Subcutaneous preadipocyte (primary cell): ENCODE measurements around the gene USP17L5. TPM values are rescaled to one million over a fixed set of nuclear protein-coding genes. Genes with fewer than 3 reads are reported as not detected.

Experiments used
- total RNA-seq: library from RNA; depleted of rRNA; stranded (reverse); fragments of >200 nt; gene quantifications from 2 replicates; pipeline ENCODE4 v1.2.3, GENCODE V29; 2012

The USP17L5 gene
- total RNA-seq: not detected in 2 replicates

DNA sequence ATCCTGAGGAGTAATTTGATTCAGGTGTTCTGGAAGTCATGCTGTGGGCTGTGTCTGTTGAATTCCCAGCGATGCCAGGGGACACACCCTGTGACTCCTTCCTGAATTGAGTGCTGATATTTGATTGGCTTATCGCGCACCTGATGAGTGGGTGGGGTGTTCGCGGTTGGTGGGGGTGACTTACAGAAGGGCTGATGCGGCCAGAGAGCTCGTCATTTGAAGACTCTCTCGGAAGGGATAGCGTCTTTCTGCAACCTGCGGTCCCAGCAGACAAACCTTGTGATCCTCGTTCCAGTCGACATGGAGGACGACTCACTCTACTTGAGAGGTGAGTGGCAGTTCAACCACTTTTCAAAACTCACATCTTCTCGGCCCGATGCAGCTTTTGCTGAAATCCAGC lies at the start of gene USP17L5:
TSS of gene USP17L5 (plus strand) at position 301 of the 400 bp plus-strand sequence. CDS start at position 301, 0 bp downstream.

DNA sequence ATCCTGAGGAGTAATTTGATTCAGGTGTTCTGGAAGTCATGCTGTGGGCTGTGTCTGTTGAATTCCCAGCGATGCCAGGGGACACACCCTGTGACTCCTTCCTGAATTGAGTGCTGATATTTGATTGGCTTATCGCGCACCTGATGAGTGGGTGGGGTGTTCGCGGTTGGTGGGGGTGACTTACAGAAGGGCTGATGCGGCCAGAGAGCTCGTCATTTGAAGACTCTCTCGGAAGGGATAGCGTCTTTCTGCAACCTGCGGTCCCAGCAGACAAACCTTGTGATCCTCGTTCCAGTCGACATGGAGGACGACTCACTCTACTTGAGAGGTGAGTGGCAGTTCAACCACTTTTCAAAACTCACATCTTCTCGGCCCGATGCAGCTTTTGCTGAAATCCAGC lies 14.3 kb upstream of the USP17L5 start, which contains the start of gene USP17L24:
TSS of gene USP17L24 (plus strand) at position 301 of the 400 bp plus-strand sequence. CDS start at position 301, 0 bp downstream.

DNA sequence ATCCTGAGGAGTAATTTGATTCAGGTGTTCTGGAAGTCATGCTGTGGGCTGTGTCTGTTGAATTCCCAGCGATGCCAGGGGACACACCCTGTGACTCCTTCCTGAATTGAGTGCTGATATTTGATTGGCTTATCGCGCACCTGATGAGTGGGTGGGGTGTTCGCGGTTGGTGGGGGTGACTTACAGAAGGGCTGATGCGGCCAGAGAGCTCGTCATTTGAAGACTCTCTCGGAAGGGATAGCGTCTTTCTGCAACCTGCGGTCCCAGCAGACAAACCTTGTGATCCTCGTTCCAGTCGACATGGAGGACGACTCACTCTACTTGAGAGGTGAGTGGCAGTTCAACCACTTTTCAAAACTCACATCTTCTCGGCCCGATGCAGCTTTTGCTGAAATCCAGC lies 9.6 kb upstream of the USP17L5 start, which contains the start of gene USP17L25:
TSS of gene USP17L25 (plus strand) at position 301 of the 400 bp plus-strand sequence. CDS start at position 301, 0 bp downstream.

GRCh38 chr4:9334358-9334757 lies 4.8 kb upstream of the USP17L5 start, which contains the start of gene USP17L26:
Gene USP17L26, plus strand, starts transcription at chr4:9334658. Its CDS starts 0 bp downstream, at chr4:9334658.

DNA sequence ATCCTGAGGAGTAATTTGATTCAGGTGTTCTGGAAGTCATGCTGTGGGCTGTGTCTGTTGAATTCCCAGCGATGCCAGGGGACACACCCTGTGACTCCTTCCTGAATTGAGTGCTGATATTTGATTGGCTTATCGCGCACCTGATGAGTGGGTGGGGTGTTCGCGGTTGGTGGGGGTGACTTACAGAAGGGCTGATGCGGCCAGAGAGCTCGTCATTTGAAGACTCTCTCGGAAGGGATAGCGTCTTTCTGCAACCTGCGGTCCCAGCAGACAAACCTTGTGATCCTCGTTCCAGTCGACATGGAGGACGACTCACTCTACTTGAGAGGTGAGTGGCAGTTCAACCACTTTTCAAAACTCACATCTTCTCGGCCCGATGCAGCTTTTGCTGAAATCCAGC lies 4.6 kb downstream of the USP17L5 start, which contains the start of gene USP17L27:
TSS of gene USP17L27 (plus strand) at position 301 of the 400 bp plus-strand sequence. CDS start at position 301, 0 bp downstream.

GRCh38 chr4:9348593-9348992 lies 9.4 kb downstream of the USP17L5 start, which contains the start of gene USP17L28:
Gene USP17L28, plus strand, starts transcription at chr4:9348893. Its CDS starts 0 bp downstream, at chr4:9348893.

GRCh38 chr4:9353338-9353737 lies 14.1 kb downstream of the USP17L5 start, which contains the start of gene USP17L29:
Gene USP17L29, plus strand, starts transcription at chr4:9353638. Its CDS starts 0 bp downstream, at chr4:9353638.

GRCh38 chr4:9362829-9363228 lies 23.6 kb downstream of the USP17L5 start, which contains the start of gene USP17L30:
Gene USP17L30, plus strand, starts transcription at chr4:9363129. Its CDS starts 0 bp downstream, at chr4:9363129.

Other genes with a start within 250 kb of the USP17L5 start
- not detected in 2 replicates for gene FAM90A26, start 169.0 kb upstream of the USP17L5 start, total RNA-seq
- not detected in 2 replicates for gene USP17L10, start 128.7 kb upstream of the USP17L5 start, total RNA-seq
- not detected in 2 replicates for gene USP17L11, start 124.0 kb upstream of the USP17L5 start, total RNA-seq
- gene USP17L12, start 119.3 kb upstream of the USP17L5 start, total RNA-seq: not detected in 2 replicates
- gene USP17L13, start 114.5 kb upstream of the USP17L5 start, total RNA-seq: not detected in 2 replicates
- not detected in 2 replicates for gene USP17L15, start 105.0 kb upstream of the USP17L5 start, total RNA-seq
- gene USP17L17, start 95.5 kb upstream of the USP17L5 start, total RNA-seq: not detected in 2 replicates
- not detected in 2 replicates for gene USP17L18, start 90.8 kb upstream of the USP17L5 start, total RNA-seq
- gene USP17L19, start 86.0 kb upstream of the USP17L5 start, total RNA-seq: not detected in 2 replicates
- gene USP17L20, start 81.3 kb upstream of the USP17L5 start, total RNA-seq: not detected in 2 replicates
- not detected in 2 replicates for gene USP17L21, start 76.5 kb upstream of the USP17L5 start, total RNA-seq
- not detected in 2 replicates for gene USP17L22, start 71.8 kb upstream of the USP17L5 start, total RNA-seq
- gene USP17L24, start 14.2 kb upstream of the USP17L5 start, total RNA-seq: not detected in 2 replicates
- gene USP17L25, start 9.5 kb upstream of the USP17L5 start, total RNA-seq: not detected in 2 replicates
- gene USP17L26, start 4.7 kb upstream of the USP17L5 start, total RNA-seq: not detected in 2 replicates
- gene USP17L27, start 4.7 kb downstream of the USP17L5 start, total RNA-seq: not detected in 2 replicates
- gene USP17L28, start 9.5 kb downstream of the USP17L5 start, total RNA-seq: not detected in 2 replicates
- not detected in 2 replicates for gene USP17L29, start 14.2 kb downstream of the USP17L5 start, total RNA-seq
- not detected in 2 replicates for gene USP17L30, start 23.7 kb downstream of the USP17L5 start, total RNA-seq
- gene DEFB131A, start 105.0 kb downstream of the USP17L5 start, total RNA-seq: not detected in 2 replicates